HG03045 (cell line): Measurements from ENCODE around the gene CCDC28B.

Source experiments
- ATAC-seq: cut with Tn5 transposase; IDR thresholded peaks from one replicate; pipeline ENCODE4 v1.9.1; 2021; ENCODE audit warnings: mild to moderate bottlenecking, moderate library complexity; ENCODE audit not compliant: unreplicated experiment

CCDC28B gene

GRCh38 chr1:32249831-32250525 is 49.6 kb downstream of the CCDC28B start:
- peak; percentile 49 for ATAC-seq

- ATAC-seq = no peak
These were observed 50.7 kb downstream of the CCDC28B start, which contains the start of gene LCK for GRCh38 chr1:32250893-32251716. LCK (plus strand) TSS chr1:32251265; CDS start chr1:32274330, 23,065 bp downstream.
